PFSK-1 (cell line): ENCODE measurements around the gene UCKL1.

Experiments used
- FOXP2 ChIP-seq: optimal IDR thresholded peaks from 2 replicates; pipeline ENCODE3; 2011; ENCODE audit warnings: borderline replicate concordance, control low read depth, inconsistent platforms; ENCODE audit not compliant: insufficient read depth; ENCODE audit errors: extremely low read length, extremely low read depth
- POLR2AphosphoS5 ChIP-seq: IDR thresholded peaks from 2 replicates; pipeline ENCODE4 v1.6.1; 2012; ENCODE audit warnings: low read depth, mild to moderate bottlenecking, control low read depth, low read length, moderate library complexity
- REST ChIP-seq, 2 experiments: IDR thresholded peaks; 2 replicates each; pipeline versions ENCODE4 v1.6.1 to v1.8.0; 2011 to 2012; ENCODE audit warnings: low read depth in 2 of 2, low read length in 2 of 2, control low read depth in 1 of 2, inconsistent platforms in 1 of 2, mild to moderate bottlenecking in 1 of 2, moderate library complexity in 1 of 2; ENCODE audit not compliant: insufficient read depth in 1 of 2
- SIN3A ChIP-seq: IDR thresholded peaks from 2 replicates; pipeline ENCODE4 v1.6.1; 2012; ENCODE audit warnings: mild to moderate bottlenecking, low read length, moderate library complexity, borderline replicate concordance; ENCODE audit not compliant: insufficient read depth
- TAF1 ChIP-seq: IDR thresholded peaks from 2 replicates; pipeline ENCODE4 v1.6.1; 2012; ENCODE audit warnings: low read length, control low read depth, borderline replicate concordance; ENCODE audit not compliant: insufficient read depth

UCKL1 gene

GRCh38 chr20:63982937-63983336 is 26.7 kb upstream of the UCKL1 start:
- TF ChIP-seq SIN3A, result no peak
- TF ChIP-seq REST (IDR thresholded peaks at IDR 0.05; ENCODE audit: insufficient read depth in 1 of 2, low read depth in 2 of 2, low read length in 2 of 2), result no peak
- TF ChIP-seq POLR2AphosphoS5, result no peak
- TF ChIP-seq TAF1, result no peak
- no peak for TF ChIP-seq FOXP2

DNA sequence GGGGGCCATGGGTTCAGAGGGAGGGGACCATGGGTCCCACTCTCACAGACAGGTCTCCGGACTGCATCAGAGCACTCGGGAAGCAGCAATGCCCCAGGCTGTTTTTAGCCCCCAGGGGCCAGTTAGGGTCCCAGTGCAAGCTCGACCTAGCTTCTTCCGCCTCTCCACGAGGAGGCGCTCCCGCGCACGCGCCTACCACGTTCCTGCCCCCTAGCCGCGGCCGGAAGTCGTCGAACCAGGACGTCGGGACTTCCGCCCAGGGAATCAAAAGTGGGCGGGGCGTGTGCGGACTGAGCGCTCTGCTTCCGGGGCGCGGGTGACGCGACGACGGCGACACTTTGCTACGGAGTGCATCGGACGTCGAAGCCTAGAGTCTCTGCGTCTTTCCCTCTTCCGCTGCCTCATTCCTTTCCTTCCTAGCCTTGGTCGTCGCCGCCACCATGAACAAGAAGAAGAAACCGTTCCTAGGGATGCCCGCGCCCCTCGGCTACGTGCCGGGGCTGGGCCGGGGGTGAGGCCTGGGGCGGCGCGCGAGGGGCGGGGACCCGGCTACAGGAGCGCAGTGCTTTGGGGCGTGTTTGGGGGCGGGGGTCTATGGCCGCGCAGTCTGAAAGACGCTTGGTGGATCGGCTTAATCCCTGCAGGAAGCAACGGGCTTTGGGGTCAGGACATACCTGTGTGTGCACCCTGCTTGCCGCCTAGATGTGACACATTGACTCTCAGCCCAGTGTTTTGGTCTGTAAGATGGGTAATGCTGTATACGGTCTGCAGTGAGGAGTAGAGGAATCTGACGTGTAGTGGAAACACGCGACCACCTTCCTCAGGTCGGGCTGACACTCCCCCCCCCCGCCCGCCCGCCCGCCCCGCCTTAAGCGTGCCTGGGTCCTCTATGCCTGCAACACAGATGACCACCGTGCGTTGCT is 24.9 kb upstream of the UCKL1 start, which contains the start of gene PRPF6:
TSS of gene PRPF6 (plus strand) at position 327 of the 923 bp plus-strand sequence. CDS start at position 441, 114 bp downstream.
- TF ChIP-seq FOXP2 (no peak), POLR2AphosphoS5 (peak; percentile 67; the same call in 1 of the 2 replicates), SIN3A (no peak), REST (IDR thresholded peaks at IDR 0.05; ENCODE audit: insufficient read depth in 1 of 2, low read depth in 2 of 2, low read length in 2 of 2) (no peak), TAF1 (no peak)

- no peak for TF ChIP-seq POLR2AphosphoS5
- no peak for TF ChIP-seq SIN3A
- no peak for TF ChIP-seq FOXP2
- no peak for TF ChIP-seq REST (IDR thresholded peaks at IDR 0.05; ENCODE audit: insufficient read depth in 1 of 2, low read depth in 2 of 2, low read length in 2 of 2)
- no peak for TF ChIP-seq TAF1
Measured at GRCh38 chr20:63980317-63980805, 24.1 kb upstream of the UCKL1 start.

GRCh38 chr20:63979557-63980316 is 23.5 kb upstream of the UCKL1 start, which contains the start of gene SAMD10:
Gene SAMD10 (minus strand): TSS chr20:63979642. CDS start chr20:63979467, 175 bp downstream.
- TF ChIP-seq TAF1 (no peak), SIN3A (no peak), POLR2AphosphoS5 (no peak), REST (IDR thresholded peaks at IDR 0.05; ENCODE audit: insufficient read depth in 1 of 2, low read depth in 2 of 2, low read length in 2 of 2) (no peak), FOXP2 (no peak)
